H4 (cell line): ENCODE measurements around the gene NFIA. TPM values are rescaled to one million over a fixed set of nuclear protein-coding genes. Genes with fewer than 3 reads are reported as not detected.

ENCODE experiments used
- DNase-seq: peaks from one replicate; pipeline ENCODE4 v3.0.0-alpha.2; 2015; ENCODE audit warnings: low spot score
- total RNA-seq: library from RNA; depleted of rRNA; stranded (reverse); fragments of >200 nt; shearing (Covaris generic); gene quantifications from 2 replicates; pipeline ENCODE4 v1.2.3, GENCODE V29; 2014

NFIA gene
- total RNA-seq, 1 experiment from 2014 or later = 7.4 TPM

DNA sequence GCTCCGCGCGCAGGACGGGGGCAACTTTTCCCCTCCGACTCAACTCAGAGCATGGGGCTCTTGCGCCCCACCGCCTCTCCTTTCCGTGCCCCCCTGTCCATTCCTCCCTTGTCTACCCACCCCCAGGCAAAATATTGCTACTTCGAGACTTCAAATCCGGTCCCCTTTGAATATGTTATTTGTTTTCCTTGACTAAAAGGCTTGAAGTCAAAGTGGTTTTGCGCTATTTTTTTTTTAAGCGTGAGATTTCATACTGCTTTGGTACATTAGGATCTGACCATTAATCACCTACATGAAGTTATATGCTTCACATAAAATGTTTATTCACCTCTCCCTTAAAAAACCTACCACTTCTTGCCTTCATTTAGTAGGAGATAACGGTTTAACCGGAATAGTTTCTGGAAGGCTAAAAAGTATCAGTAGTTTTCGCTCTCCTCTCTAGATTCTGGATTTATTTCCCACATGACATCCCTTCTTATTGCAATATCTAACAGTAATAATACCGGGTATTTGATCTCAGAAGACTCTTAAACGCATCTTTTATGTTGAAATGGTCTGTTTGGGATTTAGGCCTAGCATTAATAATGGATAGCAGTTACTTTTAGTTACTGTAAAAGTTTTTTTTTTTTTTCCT, 1.6 kb downstream of the NFIA start:
- DNase-seq = no peak

DNA sequence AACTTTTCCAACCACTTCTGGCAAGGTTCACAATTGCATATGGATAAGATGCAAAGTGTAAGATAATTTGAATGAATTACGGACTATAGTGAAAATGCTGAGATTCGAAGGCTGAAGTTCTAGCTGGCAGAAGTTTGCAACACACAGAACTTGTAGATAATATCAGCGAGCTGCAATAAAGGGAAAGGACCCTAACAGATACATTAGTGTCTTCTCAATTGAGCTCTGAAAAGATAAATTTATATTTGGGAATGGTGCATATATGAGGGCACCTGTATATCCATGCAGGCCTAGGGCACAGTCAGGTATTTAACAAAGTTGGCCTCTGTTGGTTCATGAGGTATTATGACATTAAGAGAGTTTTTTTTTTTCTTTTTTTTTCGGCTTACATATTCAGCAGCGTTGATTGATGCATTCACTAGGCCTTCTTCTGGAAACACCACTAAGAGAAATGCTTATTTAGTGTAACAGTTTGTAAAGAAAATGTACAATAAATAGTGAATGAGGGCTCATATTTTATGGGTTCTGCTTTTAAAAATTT, 2.2 kb downstream of the NFIA start:
- no peak for DNase-seq

DNA sequence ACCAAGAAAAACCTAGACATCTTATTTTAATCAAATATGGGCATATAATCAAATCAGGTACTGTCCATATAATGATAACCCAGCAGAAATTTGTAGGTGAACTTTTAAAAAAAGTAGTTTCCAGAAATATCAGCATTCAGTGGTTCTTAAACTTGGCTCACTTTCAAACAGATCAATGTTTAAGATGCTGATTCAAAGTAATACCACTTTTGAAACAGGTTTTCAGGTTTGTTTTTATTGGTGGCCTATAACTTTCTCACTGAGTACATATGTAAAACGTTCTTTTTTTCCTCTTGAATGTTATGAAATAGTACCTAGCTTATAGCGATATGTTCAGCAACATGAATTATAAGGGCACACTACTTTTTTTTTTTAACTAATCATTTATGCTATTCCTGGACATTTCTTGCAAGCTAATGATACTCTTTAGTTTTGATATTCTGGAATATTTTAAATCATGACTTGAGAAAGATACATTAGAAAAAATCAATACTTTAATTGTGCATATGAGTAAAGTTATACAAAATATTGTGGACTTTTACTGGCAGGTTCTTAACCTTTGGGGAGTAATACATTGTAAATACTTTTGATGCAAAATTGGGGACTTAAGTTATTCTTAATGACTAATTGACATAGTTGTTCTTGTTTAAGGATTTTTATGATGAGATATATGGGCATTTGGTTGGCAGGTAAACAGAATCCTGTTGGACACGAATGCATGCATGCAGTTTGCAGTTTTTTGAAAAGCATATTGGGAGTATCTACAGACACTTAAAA, 3.0 kb downstream of the NFIA start:
- DNase-seq = no peak

DNA sequence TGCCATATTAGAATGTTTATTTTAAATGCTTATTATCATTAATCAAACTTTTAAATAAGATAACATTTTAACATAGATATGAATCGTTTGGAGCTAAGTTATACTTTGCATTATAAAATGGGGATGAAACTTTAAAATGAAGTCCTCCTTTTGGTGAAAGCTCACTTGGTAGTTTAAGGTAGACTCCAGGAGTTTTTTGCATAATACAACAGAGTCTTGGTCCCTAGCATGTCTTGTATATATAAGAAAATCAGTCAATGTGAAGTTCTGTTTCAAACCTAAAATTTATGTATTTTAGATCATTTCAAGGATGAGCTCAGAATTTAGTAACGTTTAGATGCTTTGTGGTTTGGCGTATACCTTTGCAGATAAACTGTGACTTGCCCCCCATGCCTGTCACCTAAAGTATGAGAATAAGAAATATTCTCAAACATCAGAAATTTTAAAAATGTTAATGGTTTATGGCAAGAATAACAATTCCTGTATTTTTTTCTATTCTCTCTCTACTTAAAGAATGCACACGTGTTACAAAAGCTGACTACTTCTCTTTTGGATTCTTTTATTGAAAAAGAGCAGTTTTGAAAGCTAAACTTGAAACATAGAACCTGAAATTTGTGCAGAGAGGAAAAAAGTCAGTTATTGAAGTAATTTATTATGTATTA, 3.8 kb downstream of the NFIA start:
- no peak for DNase-seq

DNA sequence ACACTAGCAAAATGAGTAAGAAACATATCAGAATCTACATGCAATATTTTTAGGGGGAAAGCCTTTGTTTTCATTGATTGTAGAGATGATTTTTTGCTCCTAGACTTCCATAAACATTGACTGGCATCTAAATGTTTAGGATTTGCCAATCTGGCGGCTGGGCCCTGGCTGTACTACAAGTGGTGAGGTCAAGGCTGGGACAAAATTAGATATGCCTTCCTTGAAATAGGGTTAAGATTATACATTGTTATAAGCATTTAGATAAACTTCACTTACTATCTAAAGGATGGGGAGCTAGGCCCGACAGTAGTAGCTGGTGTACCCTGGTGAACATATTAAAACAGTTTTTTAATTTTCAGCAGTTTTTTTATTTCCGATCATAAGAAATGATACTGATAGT, 5.2 kb downstream of the NFIA start:
- DNase-seq = no peak

DNA sequence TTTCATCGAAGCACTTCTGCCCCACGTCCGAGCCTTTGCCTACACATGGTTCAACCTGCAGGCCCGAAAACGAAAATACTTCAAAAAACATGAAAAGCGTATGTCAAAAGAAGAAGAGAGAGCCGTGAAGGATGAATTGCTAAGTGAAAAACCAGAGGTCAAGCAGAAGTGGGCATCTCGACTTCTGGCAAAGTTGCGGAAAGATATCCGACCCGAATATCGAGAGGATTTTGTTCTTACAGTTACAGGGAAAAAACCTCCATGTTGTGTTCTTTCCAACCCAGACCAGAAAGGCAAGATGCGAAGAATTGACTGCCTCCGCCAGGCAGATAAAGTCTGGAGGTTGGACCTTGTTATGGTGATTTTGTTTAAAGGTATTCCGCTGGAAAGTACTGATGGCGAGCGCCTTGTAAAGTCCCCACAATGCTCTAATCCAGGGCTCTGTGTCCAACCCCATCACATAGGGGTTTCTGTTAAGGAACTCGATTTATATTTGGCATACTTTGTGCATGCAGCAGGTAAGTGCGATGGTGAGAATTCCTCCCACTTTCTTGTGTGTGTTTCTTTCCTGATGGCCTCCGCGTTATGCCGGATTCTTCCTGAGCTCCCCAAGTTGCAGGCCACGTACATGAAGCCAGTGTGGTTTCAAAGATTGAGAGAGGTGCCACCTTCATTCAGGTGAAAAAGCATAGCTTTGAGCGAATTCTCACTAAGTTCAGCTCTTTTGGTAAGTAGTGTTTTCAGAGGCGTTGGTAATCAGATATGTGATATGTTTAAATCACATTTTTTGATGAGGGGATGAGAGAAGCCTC, 6.0 kb downstream of the NFIA start:
- DNase-seq = no peak

DNA sequence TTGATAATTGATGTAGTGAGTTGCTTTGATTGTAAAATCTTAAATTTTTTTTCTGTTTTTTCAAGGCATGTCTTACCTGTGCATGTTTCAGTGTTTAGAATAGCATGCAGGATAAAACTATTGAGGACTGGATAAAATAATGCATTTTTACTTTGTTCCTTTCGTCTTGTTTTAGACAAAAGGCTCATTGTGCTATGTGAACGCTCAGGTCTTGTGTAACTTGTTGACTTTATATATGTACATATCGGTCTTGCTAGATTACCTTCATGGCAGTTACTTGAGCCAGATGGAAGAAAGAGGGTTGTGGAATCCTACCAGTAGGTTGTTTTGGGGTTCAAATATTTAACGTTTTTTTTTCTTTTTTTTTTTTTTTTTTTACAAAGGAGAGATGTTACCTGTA, 7.0 kb downstream of the NFIA start:
- DNase-seq = no peak

DNA sequence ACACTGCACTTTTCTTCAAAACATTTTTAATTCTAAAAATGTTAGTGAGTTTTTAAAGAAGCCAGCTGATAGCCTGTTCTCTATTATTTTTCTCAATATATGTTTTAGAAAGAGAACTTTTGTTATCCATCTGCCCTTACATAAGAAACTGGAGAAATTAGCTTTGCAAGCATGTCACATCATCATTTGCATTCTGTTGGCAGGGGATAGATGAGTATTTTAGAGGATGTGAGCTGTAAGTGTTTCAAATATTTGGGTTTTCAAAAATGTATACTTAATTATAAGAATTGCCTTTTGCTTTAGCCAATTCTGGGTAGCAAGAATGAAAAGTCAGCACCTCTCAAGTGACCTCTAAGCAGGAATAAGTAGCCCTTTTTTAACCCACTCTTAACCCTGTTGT, 7.4 kb downstream of the NFIA start:
- DNase-seq = no peak

DNA sequence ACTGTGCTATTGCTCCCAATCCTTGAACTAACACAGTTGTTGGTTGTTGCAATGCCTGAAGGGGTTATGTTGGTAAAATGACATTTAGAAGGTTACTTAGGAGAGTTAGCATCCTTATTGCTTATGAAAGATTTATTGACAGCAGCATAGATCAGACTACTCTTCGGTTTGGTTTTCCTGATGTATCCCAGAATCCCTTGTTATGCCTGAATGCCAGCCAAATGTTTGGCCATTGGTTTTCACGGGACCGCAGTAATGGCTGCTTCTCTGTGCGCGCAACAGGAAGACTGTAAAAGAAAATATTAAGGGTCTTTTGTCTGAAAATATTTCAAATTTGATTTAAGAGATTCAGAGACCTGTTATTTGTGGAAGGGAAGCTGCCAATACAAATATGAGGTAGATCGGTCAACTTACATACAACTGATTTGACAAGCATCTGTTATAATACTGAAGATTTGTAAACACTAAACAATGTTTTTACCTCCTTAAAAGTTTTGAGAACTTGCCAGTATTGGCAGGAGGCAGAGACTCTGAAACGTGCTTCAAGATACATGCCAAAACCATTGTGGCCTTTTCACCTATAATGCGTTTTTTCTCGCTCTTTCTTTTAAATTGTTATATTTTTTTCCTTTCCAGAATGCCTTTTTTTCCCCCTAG, 8.3 kb downstream of the NFIA start:
- no peak for DNase-seq

DNA sequence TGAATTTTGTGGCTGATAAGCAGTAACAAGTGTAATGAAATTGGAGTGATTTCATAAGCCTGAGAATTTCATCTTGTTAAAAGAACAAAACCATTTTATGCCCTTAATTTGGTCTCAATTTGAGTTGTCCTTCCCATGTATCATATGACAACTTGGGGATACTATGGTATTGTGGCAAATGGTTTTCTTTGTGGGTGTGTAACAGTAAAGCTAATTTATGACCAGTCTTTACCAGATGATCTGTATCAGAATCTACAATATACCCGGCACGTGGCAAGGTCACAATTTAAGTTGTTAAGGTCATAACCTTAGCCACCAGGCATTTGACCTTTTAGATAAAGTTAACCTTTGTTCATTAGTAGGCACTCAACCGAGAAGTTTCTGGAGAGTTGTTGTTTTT, 9.1 kb downstream of the NFIA start:
- DNase-seq = no peak

DNA sequence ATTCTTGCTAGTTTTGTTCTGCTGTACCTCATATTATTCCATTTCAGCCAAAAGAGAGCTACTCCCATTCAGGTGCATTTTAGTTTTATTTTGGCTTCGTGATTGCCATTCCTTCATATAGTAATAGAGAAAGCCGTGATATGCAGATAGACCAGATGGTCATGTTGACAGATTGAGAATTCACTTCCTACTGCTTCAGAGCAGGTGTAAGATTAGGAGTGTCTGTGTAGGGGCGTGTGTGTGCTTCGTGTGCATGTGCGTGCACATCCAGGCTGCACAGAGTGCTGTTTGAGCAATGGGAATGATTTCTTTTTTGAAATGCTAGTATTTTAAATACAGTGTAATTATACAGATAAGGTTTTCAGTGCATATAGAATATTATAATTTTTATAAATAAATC, 10.3 kb downstream of the NFIA start:
- no peak for DNase-seq

DNA sequence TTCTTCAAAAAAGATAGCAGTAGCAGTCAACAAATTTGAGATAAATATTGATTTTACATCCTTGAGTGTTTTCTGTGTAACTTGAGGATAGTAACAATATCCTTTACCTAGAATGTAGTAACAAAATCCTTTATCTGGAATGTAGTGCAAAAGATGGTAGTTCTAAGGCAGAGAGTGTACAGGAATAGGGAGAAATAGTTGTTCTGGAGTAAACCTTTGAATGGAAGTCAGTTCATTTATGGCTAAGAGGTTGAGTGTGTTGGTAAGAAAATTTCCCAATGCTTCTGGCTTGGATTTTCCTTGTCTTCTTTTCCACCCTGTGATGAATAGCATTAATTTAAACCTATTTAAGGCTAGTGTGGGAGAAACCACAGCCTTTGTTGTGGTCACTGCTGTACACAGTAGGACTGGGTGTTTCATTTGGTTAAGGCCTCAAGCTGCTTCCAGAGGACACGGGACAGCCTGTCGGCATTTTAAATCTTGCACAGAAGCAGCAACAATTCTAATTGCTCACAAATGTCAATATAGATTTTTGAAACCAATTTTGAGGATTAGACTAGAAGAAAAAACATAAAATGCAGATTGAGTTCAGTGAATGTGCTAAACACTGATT, 11.3 kb downstream of the NFIA start:
- peak; percentile 78 for DNase-seq

DNA sequence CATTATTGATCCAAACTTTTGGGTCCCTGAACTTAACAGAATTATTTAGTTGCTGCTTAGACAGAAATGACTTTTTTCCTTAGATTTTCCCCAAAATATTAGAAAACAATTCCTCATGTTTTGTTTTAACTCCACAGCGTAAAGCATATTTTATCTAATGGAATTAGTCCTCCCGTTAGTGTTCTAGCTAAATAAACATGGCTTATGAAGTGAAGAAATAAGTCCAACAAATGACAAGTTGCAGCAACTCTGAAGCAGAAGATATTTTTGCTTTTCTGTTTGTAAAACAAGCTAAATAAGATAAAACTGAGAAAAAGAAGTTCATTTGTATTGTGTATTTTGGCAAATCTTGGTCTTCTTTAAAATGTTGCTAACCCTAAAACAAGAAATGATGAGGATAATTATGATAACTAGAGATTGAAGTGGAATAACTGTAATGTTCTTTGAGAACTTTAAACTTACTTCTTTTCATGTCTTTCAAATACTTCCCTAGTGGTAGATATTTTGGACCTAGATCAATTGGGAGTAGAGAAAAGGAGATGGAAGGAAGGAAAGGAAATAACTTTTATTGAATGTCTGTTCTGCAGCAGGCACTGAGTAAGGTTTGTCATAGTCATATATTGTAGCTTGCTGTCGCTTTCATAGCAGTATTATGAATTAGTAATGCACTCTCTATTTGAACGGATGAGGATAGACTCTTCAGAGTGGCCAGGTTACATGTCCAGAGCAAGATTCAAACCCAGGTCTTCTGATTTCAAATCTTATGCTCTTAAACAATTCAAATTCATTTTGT, 12.5 kb downstream of the NFIA start:
- DNase-seq = no peak

DNA sequence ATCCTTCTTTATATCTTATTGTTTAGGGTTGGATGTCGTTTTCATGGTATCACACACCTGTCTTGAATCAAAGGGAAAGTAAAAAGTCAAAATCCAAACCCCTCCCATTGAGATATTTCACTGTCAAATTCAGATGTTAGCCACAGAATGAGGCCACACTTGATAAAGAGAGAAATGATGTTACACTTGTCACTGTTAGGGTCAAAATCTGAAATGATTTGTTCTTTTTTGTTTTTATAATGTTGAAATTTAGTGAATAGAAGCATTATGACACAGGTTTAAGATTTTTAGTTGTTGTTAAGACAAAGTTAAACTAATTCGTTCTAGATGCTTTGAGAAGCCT, 13.1 kb downstream of the NFIA start:
- DNase-seq = no peak

DNA sequence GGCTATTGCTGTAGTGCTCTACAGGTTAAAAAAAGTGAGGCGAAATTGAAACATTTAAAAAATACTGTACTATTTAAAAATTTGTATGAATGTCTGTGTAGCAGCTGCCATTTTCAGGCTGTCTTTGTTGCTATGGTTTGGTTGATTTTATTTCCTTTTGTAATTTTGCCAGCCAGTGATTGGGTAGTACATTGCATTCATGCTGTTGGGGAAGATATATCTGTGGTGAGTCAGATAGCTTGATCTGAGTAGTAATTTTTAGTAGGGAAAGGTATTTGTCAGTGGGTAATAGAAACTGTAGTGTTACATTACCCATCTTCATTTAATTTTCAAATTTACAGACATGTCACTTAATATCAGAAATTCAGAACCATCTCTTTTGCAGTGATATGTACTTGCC, 15.0 kb downstream of the NFIA start:
- no peak for DNase-seq

DNA sequence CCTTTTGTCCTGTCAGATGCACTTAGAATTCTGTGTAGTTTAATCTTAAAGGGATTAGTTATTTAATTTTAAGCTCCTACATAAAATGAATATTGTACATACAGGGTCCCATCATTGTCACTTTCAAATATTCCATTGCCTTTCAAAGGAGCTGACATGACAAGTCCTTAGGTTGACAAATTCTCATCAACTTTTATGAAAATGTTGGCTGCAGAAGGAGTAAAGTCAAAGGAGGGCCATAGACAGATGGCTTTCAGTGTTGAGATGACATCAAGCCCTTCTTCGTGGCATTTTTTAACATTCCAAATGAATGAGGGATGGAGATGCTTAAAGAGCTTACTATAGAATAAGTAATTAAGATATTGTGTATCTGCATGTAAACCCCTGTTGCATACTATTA, 15.4 kb downstream of the NFIA start:
- DNase-seq = no peak

DNA sequence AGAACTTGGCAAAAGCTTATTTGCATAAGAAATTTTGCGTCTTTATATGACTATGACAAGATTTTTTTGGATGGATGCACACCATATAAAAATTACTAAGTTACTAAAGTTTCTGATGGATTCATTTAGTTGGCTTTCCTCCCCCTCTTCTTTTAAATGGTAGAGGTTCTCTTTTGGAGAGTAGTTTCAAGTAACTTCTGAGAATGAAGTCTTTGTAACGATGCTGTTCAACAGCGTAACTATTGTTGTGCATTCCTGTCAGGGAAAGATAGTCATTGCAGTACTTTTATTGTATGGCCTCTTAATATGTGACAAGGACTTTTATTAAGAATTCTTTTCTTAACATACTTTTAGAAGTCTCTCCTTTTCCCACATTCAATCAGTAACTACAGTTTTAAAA, 16.0 kb downstream of the NFIA start:
- no peak for DNase-seq

DNA sequence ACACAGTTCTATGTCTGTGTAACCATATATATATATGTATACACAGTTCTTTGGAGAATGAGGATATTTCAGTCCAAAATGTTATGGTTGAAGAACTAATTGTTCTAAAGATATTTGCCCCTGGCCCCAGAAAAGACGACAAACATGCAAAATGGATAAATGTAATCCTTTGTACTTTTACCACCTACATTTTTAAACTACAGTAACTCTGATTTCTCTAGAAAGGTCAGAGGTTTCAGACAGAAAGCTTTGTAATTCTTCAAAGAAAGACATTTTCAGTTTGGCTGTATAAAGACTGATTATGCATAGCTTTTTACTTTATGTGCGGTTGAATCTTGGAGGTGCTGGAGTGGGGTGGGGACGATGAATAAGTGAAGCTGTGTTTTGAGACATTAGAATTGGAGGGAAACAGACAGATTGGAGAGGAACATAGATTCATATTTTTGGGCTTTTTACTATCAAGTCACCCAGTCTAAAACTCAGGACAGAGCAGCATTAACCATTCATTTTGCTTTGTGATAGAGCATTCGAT, 16.6 kb downstream of the NFIA start:
- DNase-seq = no peak

DNA sequence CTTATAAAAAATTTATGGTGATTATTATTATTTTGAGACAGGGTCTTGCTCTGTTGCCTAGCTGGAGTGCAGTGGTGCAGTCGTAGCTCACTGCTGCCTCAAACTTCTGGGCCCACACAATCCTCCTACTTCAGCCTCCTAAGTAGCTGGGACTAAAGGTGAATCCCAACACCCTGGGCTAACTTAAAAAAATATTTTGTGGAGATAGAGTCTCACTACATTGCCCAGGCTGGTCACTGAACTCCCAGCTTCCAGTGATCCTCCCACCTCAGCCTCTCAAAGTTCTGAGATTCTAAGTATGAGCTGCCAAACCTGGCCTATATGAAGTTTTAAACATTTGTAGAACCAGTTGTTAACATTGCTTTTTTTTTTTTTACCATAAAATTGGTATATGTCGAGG, 18.2 kb downstream of the NFIA start:
- no peak for DNase-seq

DNA sequence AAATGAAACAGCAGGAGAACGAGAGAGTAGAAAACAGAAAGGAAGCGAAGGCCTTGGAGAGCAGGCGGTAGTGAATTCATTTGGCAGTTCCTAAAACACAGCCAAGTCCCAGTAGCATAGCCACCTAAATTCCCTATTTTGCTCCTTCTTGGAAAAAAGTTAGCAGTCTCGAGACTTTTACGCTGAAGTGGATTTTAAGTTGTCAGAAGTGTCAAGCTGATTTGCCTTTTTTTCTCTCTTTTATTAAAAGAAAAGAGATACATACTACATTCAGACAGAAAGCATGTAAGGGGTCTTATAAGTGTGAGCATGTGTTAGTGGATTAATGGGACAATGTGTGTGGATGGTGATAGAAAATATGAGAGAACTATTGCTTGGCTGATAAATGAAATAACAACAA, 19.2 kb downstream of the NFIA start:
- DNase-seq = no peak
